ENCODE results near the gene MDM1.

MDM1 gene

DNA sequence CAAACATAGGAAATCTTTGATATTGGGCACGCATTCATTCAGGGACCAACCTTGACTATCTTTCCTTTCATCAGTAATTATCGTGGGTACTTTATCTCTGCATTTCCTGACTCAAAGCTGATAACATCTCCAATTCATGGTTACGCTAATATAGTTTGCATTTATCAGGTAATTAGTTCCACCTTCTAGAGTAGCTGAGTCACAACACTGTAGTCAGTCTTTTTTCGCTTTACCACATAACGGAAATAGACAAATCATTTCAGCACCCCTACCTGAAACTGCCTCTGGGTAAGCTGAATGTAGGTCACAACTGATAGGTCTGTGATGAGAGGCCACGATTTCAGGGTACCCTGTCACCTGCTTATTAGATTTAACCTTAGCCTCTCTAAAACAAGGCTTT, 42.0 kb downstream of the MDM1 start (continued):
- TF ChIP-seq ZNF266 (tag by site-specific recombination; IDR thresholded peaks at IDR 0.05; ENCODE audit: low read depth) (no peak), ZIC2 (tag by site-specific recombination; IDR thresholded peaks at IDR 0.05) (no peak), ZNF768 (tag by site-specific recombination; IDR thresholded peaks at IDR 0.05) (no peak), ZNF354C (tag by site-specific recombination; IDR thresholded peaks at IDR 0.05; ENCODE audit: borderline replicate concordance, low read depth) (no peak), REPIN1 (tag by site-specific recombination; IDR thresholded peaks at IDR 0.05; ENCODE audit: low read depth) (no peak), ZNF529 (tag by site-specific recombination; IDR thresholded peaks at IDR 0.05; ENCODE audit: insufficient replicate concordance) (no peak), ZNF366 (tag by site-specific recombination; conservative IDR thresholded peaks at IDR 0.05) (no peak)
- TF ChIP-seq, protein P1, sequence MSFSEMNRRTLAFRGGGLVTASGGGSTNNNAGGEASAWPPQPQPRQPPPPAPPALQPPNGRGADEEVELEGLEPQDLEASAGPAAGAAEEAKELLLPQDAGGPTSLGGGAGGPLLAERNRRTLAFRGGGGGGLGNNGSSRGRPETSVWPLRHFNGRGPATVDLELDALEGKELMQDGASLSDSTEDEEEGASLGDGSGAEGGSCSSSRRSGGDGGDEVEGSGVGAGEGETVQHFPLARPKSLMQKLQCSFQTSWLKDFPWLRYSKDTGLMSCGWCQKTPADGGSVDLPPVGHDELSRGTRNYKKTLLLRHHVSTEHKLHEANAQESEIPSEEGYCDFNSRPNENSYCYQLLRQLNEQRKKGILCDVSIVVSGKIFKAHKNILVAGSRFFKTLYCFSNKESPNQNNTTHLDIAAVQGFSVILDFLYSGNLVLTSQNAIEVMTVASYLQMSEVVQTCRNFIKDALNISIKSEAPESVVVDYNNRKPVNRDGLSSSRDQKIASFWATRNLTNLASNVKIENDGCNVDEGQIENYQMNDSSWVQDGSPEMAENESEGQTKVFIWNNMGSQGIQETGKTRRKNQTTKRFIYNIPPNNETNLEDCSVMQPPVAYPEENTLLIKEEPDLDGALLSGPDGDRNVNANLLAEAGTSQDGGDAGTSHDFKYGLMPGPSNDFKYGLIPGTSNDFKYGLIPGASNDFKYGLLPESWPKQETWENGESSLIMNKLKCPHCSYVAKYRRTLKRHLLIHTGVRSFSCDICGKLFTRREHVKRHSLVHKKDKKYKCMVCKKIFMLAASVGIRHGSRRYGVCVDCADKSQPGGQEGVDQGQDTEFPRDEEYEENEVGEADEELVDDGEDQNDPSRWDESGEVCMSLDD (tag by site-specific recombination; IDR thresholded peaks at IDR 0.05), result no peak

GRCh38 chr12:68287106-68287505, 45.1 kb downstream of the MDM1 start:
- no peaks in the 10 kb centered on the region for H3K36me3 ChIP-seq (ENCODE audit: control insufficient read depth in 2 of 2, insufficient read depth in 1 of 2, low read length in 2 of 2)
- no peaks in the 10 kb centered on the region for H3K9me3 ChIP-seq (ENCODE audit: control insufficient read depth, insufficient read depth, low read depth, low read length)
- H3K4me3 ChIP-seq (ENCODE audit: low read depth, low read length), result no peak overlapping the region
- ChIA-PET CTCF (interaction anchor here (0.6 to 0.7 kb wide), 2 partner anchors 19 to 247 kb away, joined by 3 read pairs; no protein-coding TSS in a partner anchor), POLR2A (no interaction called here)
- TF ChIP-seq ZNF416 (tag by site-specific recombination; IDR thresholded peaks at IDR 0.05), result no peak
- no peak for TF ChIP-seq ZFHX2 (tag by site-specific recombination; conservative IDR thresholded peaks at IDR 0.05)
- no peak for TF ChIP-seq OVOL3 (tag by site-specific recombination; IDR thresholded peaks at IDR 0.05)
- no peak for TF ChIP-seq ZNF558 (tag by site-specific recombination; IDR thresholded peaks at IDR 0.05)
- TF ChIP-seq, protein P1 (tag by site-specific recombination; IDR thresholded peaks at IDR 0.05), result no peak
- no peak for TF ChIP-seq ZNF132 (tag by site-specific recombination; IDR thresholded peaks at IDR 0.05; ENCODE audit: borderline replicate concordance)
- TF ChIP-seq, protein P2, sequence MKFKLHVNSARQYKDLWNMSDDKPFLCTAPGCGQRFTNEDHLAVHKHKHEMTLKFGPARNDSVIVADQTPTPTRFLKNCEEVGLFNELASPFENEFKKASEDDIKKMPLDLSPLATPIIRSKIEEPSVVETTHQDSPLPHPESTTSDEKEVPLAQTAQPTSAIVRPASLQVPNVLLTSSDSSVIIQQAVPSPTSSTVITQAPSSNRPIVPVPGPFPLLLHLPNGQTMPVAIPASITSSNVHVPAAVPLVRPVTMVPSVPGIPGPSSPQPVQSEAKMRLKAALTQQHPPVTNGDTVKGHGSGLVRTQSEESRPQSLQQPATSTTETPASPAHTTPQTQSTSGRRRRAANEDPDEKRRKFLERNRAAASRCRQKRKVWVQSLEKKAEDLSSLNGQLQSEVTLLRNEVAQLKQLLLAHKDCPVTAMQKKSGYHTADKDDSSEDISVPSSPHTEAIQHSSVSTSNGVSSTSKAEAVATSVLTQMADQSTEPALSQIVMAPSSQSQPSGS (tag by site-specific recombination; IDR thresholded peaks at IDR 0.05; ENCODE audit: low read depth), result no peak
- TF ChIP-seq KLF1 (tag by site-specific recombination; IDR thresholded peaks at IDR 0.05), result no peak
- no peak for TF ChIP-seq ZSCAN18 (tag by site-specific recombination; IDR thresholded peaks at IDR 0.05)
- TF ChIP-seq TCF7L2 (IDR thresholded peaks at IDR 0.05; ENCODE audit: borderline replicate concordance, low read depth, low read length), result no peak
- no peak for TF ChIP-seq ZBTB11 (tag by site-specific recombination; conservative IDR thresholded peaks at IDR 0.05; ENCODE audit: low read depth)
- no peak overlapping the region for H3K27ac ChIP-seq (ENCODE audit: extremely low read depth, low read depth, low read length)
- peaks cover 5% of the 10 kb centered on the region; the same call in 1 of the 2 replicates for H3K4me1 ChIP-seq (ENCODE audit: control insufficient read depth, insufficient read depth, low read length)

All from HEK293 (cell line).